ENCODE results near the gene ZNF750. TPM values are rescaled to one million over a fixed set of nuclear protein-coding genes. Genes with fewer than 3 reads are reported as not detected.

ZNF750 gene
- total and polyA plus RNA-seq, 10 of the 15 experiments (the other 5 are each of a cell fraction or from before 2014, with no cell fraction given) = 0.06 TPM; not detected in 9

- ATAC-seq (no peak), DNase-seq (ENCODE audit: low read depth, low spot score) (no peak), FAIRE-seq (no peak)
- POLR2A ChIA-PET = interaction anchor here (0.7 to 1.2 kb wide), 2 partner anchors 9 to 13 kb away, joined by 3 to 6 read pairs; no protein-coding TSS in a partner anchor
- Histone ChIP-seq H3K27me3 (replicated peaks in 1 of 2; ENCODE audit: control insufficient read depth in 2 of 2, insufficient read depth in 2 of 2, low read length in 1 of 2) (no peaks in the 10 kb centered on the region), H3K9ac (ENCODE audit: control insufficient read depth, insufficient read depth, low read length) (no peak overlapping the region), H4K20me1 (ENCODE audit: control insufficient read depth, insufficient read depth) (no peaks in the 10 kb centered on the region), H3K27ac (ENCODE audit: control insufficient read depth, insufficient read depth) (no peak overlapping the region), H3K4me1 (ENCODE audit: control insufficient read depth, insufficient read depth, low read length) (peaks cover 51% of the 10 kb centered on the region), H2AFZ (ENCODE audit: control insufficient read depth, low read depth, low read length) (no peak overlapping the region), H3K4me2 (ENCODE audit: control insufficient read depth, insufficient read depth) (no peak overlapping the region), H3K4me3 (no peak overlapping the region), H3K9me3 (replicated peaks; ENCODE audit: control insufficient read depth, insufficient read depth, low read length) (no peaks in the 10 kb centered on the region), H3K79me2 (ENCODE audit: control insufficient read depth, insufficient read depth, low read length) (peaks cover 43% of the 10 kb centered on the region), H3K36me3 (ENCODE audit: control insufficient read depth in 2 of 2, insufficient read depth in 2 of 2, low read length in 1 of 2) (peaks cover 14 to 24% of the 10 kb centered on the region in 2 experiments; a peak in 3 of 4 replicates)
- SMC1A ChIA-PET (ENCODE audit: uncharacterized antibody, unreplicated experiment) = interaction anchor here (1.6 kb wide), 1 partner anchor 10 kb away, joined by 10 read pairs; no protein-coding TSS in a partner anchor
- RAD21 ChIA-PET (ENCODE audit: unreplicated experiment) = no interaction called here
- in situ Hi-C loops (cut with MboI) = no loop called here
- no peak for TF ChIP-seq CBX3 (IDR thresholded peaks at IDR 0.05; ENCODE audit: borderline replicate concordance, low read depth)
- no peak for TF ChIP-seq IKZF1 (conservative IDR thresholded peaks at IDR 0.05)
- TF ChIP-seq ASH2L (IDR thresholded peaks at IDR 0.05; ENCODE audit: borderline replicate concordance, low read depth) = no peak
- TF ChIP-seq CHD1 (IDR thresholded peaks at IDR 0.05; ENCODE audit: low read depth, low read length) = no peak
- no peak for TF ChIP-seq RB1 (IDR thresholded peaks at IDR 0.05; ENCODE audit: borderline replicate concordance)
- TF ChIP-seq BMI1 (IDR thresholded peaks at IDR 0.05; ENCODE audit: borderline replicate concordance) = no peak
- TF ChIP-seq PAX5 (IDR thresholded peaks at IDR 0.05; ENCODE audit: borderline replicate concordance, low read depth, low read length) = no peak
- no peak for TF ChIP-seq JUND (IDR thresholded peaks at IDR 0.05; ENCODE audit: low read depth, low read length)
- no peak for TF ChIP-seq SMC3 (IDR thresholded peaks at IDR 0.05; ENCODE audit: borderline replicate concordance, low read length)
- no peak for TF ChIP-seq ZSCAN29 (IDR thresholded peaks at IDR 0.05)
- no peak for TF ChIP-seq E2F8 (IDR thresholded peaks at IDR 0.05; ENCODE audit: low read depth, partially characterized antibody)
- TF ChIP-seq SIN3A (IDR thresholded peaks at IDR 0.05; ENCODE audit: low read depth, low read length) = no peak
- no peak for TF ChIP-seq FOXK2 (IDR thresholded peaks at IDR 0.05)
- TF ChIP-seq HDGF (IDR thresholded peaks at IDR 0.05) = no peak
- no TSS peak for BruUV-seq (replicated peaks)
- intact Hi-C loops (cut with micrococcal nuclease; ENCODE audit: unreplicated experiment) = no loop called here
- CTCF ChIA-PET = interaction anchor here (0.7 to 3.1 kb wide), 3 partner anchors 20 to 314 kb away, joined by 3 to 13 read pairs (median 3); no protein-coding TSS in a partner anchor
- WGBS (ENCODE audit: insufficient coverage, insufficient replicate concordance, low lambda C conversion rate, missing lambda C conversion rate) = 98% methylated on average over 19 of the region's 19 CpGs
These were observed 33.7 kb upstream of the ZNF750 start for GRCh38 chr17:82873521-82873920.
